HEK293T (cell line): ENCODE data around the gene TRIM61.

Source experiments
- ARNT ChIP-seq: fragments of 450-650 bp; IDR thresholded peaks from 2 replicates; pipeline ENCODE4 v1.6.1; 2017; ENCODE audit warnings: mild to moderate bottlenecking
- BHLHE40 ChIP-seq: fragments of 450-650 bp; IDR thresholded peaks from 2 replicates; pipeline ENCODE4 v1.6.1; 2016; ENCODE audit warnings: mild to moderate bottlenecking, moderate library complexity, borderline replicate concordance
- ELF4 ChIP-seq: fragments of 450-650 bp; IDR thresholded peaks from 2 replicates; pipeline ENCODE4 v1.6.1; 2017; ENCODE audit warnings: antibody characterized with exemption
- FOXA1 ChIP-seq: fragments of 450-650 bp; IDR thresholded peaks from 2 replicates; pipeline ENCODE4 v1.6.1; 2016; ENCODE audit warnings: mild to moderate bottlenecking
- FOXK2 ChIP-seq: fragments of 450-650 bp; IDR thresholded peaks from 2 replicates; pipeline ENCODE4 v1.6.1; 2016; ENCODE audit warnings: mild to moderate bottlenecking
- FOXM1 ChIP-seq: fragments of 450-650 bp; IDR thresholded peaks from 2 replicates; pipeline ENCODE4 v1.6.1; 2017; ENCODE audit warnings: mild to moderate bottlenecking, borderline replicate concordance
- L3MBTL2 ChIP-seq: fragments of 450-650 bp; conservative IDR thresholded peaks from 2 replicates; pipeline ENCODE4 v1.6.1; 2016; ENCODE audit warnings: mild to moderate bottlenecking
- SP1 ChIP-seq: fragments of 450-650 bp; IDR thresholded peaks from 2 replicates; pipeline ENCODE4 v1.6.1; 2017
- SUZ12 ChIP-seq: fragments of 450-650 bp; IDR thresholded peaks from 2 replicates; pipeline ENCODE4 v1.6.1; 2016; ENCODE audit warnings: mild to moderate bottlenecking
- TARDBP ChIP-seq: fragments of 450-650 bp; IDR thresholded peaks from 2 replicates; pipeline ENCODE4 v1.6.1; 2016
- ZNF384 ChIP-seq: fragments of 450-650 bp; IDR thresholded peaks from 2 replicates; pipeline ENCODE4 v1.6.1; 2016
- TF ChIP-seq, protein P1 (sequence below): fragments of 450-650 bp; IDR thresholded peaks from 2 replicates; pipeline ENCODE4 v1.6.1; 2016

- no peak for TF ChIP-seq BHLHE40
- TF ChIP-seq FOXK2 = no peak
- TF ChIP-seq SP1 = no peak
- no peak for TF ChIP-seq FOXM1
- TF ChIP-seq L3MBTL2 = no peak
- TF ChIP-seq, protein P1, sequence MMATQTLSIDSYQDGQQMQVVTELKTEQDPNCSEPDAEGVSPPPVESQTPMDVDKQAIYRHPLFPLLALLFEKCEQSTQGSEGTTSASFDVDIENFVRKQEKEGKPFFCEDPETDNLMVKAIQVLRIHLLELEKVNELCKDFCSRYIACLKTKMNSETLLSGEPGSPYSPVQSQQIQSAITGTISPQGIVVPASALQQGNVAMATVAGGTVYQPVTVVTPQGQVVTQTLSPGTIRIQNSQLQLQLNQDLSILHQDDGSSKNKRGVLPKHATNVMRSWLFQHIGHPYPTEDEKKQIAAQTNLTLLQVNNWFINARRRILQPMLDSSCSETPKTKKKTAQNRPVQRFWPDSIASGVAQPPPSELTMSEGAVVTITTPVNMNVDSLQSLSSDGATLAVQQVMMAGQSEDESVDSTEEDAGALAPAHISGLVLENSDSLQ = no peak
- TF ChIP-seq SUZ12 = no peak
- no peak for TF ChIP-seq ELF4
- no peak for TF ChIP-seq ARNT
- TF ChIP-seq TARDBP = no peak
- TF ChIP-seq FOXA1 = no peak
- TF ChIP-seq ZNF384 = no peak
Observed at GRCh38 chr4:164955107-164955805, 22.2 kb downstream of the TRIM61 start.
